CD4-positive, alpha-beta T cell treated with Interleukin-6 for 4 hours (primary cell): ENCODE measurements around the gene PGF.

Experiments used
- DNase-seq: peaks from one replicate; pipeline ENCODE4 v3.0.0-alpha.2; 2020; ENCODE audit warnings: mixed read lengths

The PGF gene

GRCh38 chr14:74917646-74918081, 37.7 kb downstream of the PGF start:
- DNase-seq, result no peak

- no peak for DNase-seq
Observed at GRCh38 chr14:74917178-74917543, 38.2 kb downstream of the PGF start.

GRCh38 chr14:74915826-74916225, 39.6 kb downstream of the PGF start:
- no peak for DNase-seq

GRCh38 chr14:74915426-74915825, 40.0 kb downstream of the PGF start:
- DNase-seq, result no peak

- peak; percentile 24 for DNase-seq
Observed at GRCh38 chr14:74913986-74914573, 41.3 kb downstream of the PGF start.

GRCh38 chr14:74913393-74913910, 41.9 kb downstream of the PGF start:
- no peak for DNase-seq

- DNase-seq, result no peak
Observed at GRCh38 chr14:74912801-74913200, 42.6 kb downstream of the PGF start.

GRCh38 chr14:74912111-74912510, 43.3 kb downstream of the PGF start:
- no peak for DNase-seq

- DNase-seq, result no peak
Observed at GRCh38 chr14:74911704-74912103, 43.7 kb downstream of the PGF start.

GRCh38 chr14:74911221-74911620, 44.2 kb downstream of the PGF start:
- no peak for DNase-seq

GRCh38 chr14:74910556-74910955, 44.8 kb downstream of the PGF start:
- no peak for DNase-seq

GRCh38 chr14:74909911-74910310, 45.5 kb downstream of the PGF start:
- no peak for DNase-seq

- no peak for DNase-seq
Observed at GRCh38 chr14:74909501-74909900, 45.9 kb downstream of the PGF start.

- DNase-seq, result no peak
Observed at GRCh38 chr14:74908861-74909341, 46.5 kb downstream of the PGF start.

GRCh38 chr14:74907744-74908143, 47.7 kb downstream of the PGF start:
- DNase-seq, result no peak

- no peak for DNase-seq
Observed at GRCh38 chr14:74906925-74907521, 48.4 kb downstream of the PGF start.

GRCh38 chr14:74905595-74906142, 49.7 kb downstream of the PGF start:
- DNase-seq, result peak; percentile 86

- no peak for DNase-seq
Observed at GRCh38 chr14:74904635-74905503, 50.5 kb downstream of the PGF start.

GRCh38 chr14:74902941-74903705, 52.3 kb downstream of the PGF start:
- no peak for DNase-seq

- DNase-seq, result no peak
Observed at GRCh38 chr14:74898694-74899093, 56.7 kb downstream of the PGF start.

GRCh38 chr14:74898083-74898482, 57.3 kb downstream of the PGF start:
- DNase-seq, result no peak

GRCh38 chr14:74897642-74898041, 57.8 kb downstream of the PGF start:
- DNase-seq, result no peak

- no peak for DNase-seq
Observed at GRCh38 chr14:74896400-74896799, 59.0 kb downstream of the PGF start.
